Esophagus squamous epithelium (tissue), 5 donors: ENCODE data around the gene CAPZB. TPM values are rescaled to one million over a fixed set of nuclear protein-coding genes. Genes with fewer than 3 reads are reported as not detected.

ENCODE experiments used
- DNase-seq: peaks from one replicate; lab custom pipeline; 2025; lab: John Stamatoyannopoulos, UW
- H3K27ac ChIP-seq, 4 donors: fragments of 200-600 bp; sonication (generic); one replicate each; pipeline ENCODE4 v1.5.1; 2016 to 2019; ENCODE audit warnings: mild to moderate bottlenecking in 1 of 4
- H3K27me3 ChIP-seq, 4 donors: fragments of 200-600 bp; sonication (generic); 1 replicate in 3 of 4; 2 replicates in 1 of 4; pipeline versions ENCODE4 v1.5.1 to v1.6.0; 2017 to 2021; ENCODE audit warnings: antibody characterized with exemption in 1 of 4
- H3K36me3 ChIP-seq, 3 donors: fragments of 200-600 bp; sonication (generic); one replicate each; pipeline ENCODE4 v1.5.1; 2016 to 2019
- H3K4me1 ChIP-seq, 3 donors: fragments of 200-600 bp; sonication (generic); one replicate each; pipeline ENCODE4 v1.5.1; 2017 to 2019
- H3K4me3 ChIP-seq, 4 donors: fragments of 200-600 bp; sonication (generic); 1 replicate in 3 of 4; 2 replicates in 1 of 4; pipeline ENCODE4 v1.5.1; 2016 to 2019; ENCODE audit warnings: mild to moderate bottlenecking in 2 of 4, moderate library complexity in 1 of 4
- H3K9me3 ChIP-seq, 3 donors: fragments of 200-600 bp; sonication (generic); one replicate each; pipeline ENCODE4 v1.5.1; 2016 to 2019
- CTCF ChIP-seq, 6 experiments: fragments of 450-650 bp in 4 of 6; fragments of 200-600 bp in 2 of 6; sonication (generic) in 2 of 6; IDR thresholded peaks; one replicate each; pipeline ENCODE4 v1.5.1; 2016 to 2019; ENCODE audit warnings: antibody characterized with exemption in 6 of 6, mild to moderate bottlenecking in 4 of 6, moderate library complexity in 4 of 6
- POLR2A ChIP-seq, 4 donors: fragments of 450-650 bp; IDR thresholded peaks; one replicate each; pipeline ENCODE4 v1.6.1; 2017; ENCODE audit warnings: antibody characterized with exemption in 4 of 4, mild to moderate bottlenecking in 4 of 4, moderate library complexity in 3 of 4
- WGBS, 2 donors: methylation state at CpG; one replicate each; pipeline ENCODE4 v1.1.5; 2018; 5-methylcytosine and 5-hydroxymethylcytosine counted together
- intact Hi-C: fragments of 100-400 bp; cut with DNase I; formaldehyde crosslinking; loops from one replicate; pipeline ENCODE4 v1.15.0; 2022
- total RNA-seq, 4 donors: library from RNA; depleted of rRNA; stranded (reverse); fragments of >200 nt; gene quantifications; one replicate each; pipeline ENCODE4 v1.1.0, GENCODE V29; 2016
- donor health status: DM: yes; HTN: yes; CAD: no.

CAPZB gene
- total RNA-seq, 4 donors from 2014 or later: 89.4 to 146 (median 126) TPM

- DNase-seq: no peak
- Histone ChIP-seq H3K9me3 (no peaks in the 10 kb centered on the region), H3K27me3 (no peaks in the 10 kb centered on the region), H3K4me1 (peaks cover 70 to 100% (median 90%) of the 10 kb centered on the region in 3 donors), H3K36me3 (no peaks in the 10 kb centered on the region), H3K4me3 (peak overlapping the region in 1 of 4 donors; percentile 3), H3K27ac (peak overlapping the region; percentile 78 to 92 (median 90))
- WGBS, 2 donors: 26 to 36% methylated on average over 8 of the region's 8 CpGs
- TF ChIP-seq POLR2A (IDR thresholded peaks at IDR 0.05) (peak in 1 of 4 donors; percentile 21), CTCF (IDR thresholded peaks at IDR 0.05) (no peak)
- intact Hi-C loops: no loop called here
Measured at GRCh38 chr1:19436716-19437476, 48.4 kb downstream of the CAPZB start.

GRCh38 chr1:19435851-19436455, 49.4 kb downstream of the CAPZB start:
- Histone ChIP-seq H3K9me3 (no peaks in the 10 kb centered on the region), H3K4me1 (peaks cover 64 to 100% (median 86%) of the 10 kb centered on the region in 3 donors), H3K27me3 (no peaks in the 10 kb centered on the region), H3K36me3 (no peaks in the 10 kb centered on the region), H3K4me3 (no peak overlapping the region), H3K27ac (peak overlapping the region; percentile 78 to 92 (median 90))
- 36 to 42% methylated on average over 11 to 13 of the region's 13 CpGs for WGBS, 2 donors
- no peak for DNase-seq
- TF ChIP-seq POLR2A (IDR thresholded peaks at IDR 0.05) (no peak), CTCF (IDR thresholded peaks at IDR 0.05) (no peak)
- intact Hi-C loops: no loop called here

GRCh38 chr1:19435181-19435580, 50.2 kb downstream of the CAPZB start:
- no peaks in the 10 kb centered on the region for H3K9me3 ChIP-seq
- DNase-seq: no peak
- H3K4me3 ChIP-seq: no peak overlapping the region
- H3K4me1 ChIP-seq: peaks cover 71 to 100% (median 86%) of the 10 kb centered on the region in 3 donors
- no peaks in the 10 kb centered on the region for H3K27me3 ChIP-seq
- intact Hi-C loops: no loop called here
- H3K27ac ChIP-seq: peak overlapping the region; percentile 78 to 92 (median 90)
- H3K36me3 ChIP-seq: no peaks in the 10 kb centered on the region
- no peak for TF ChIP-seq CTCF (IDR thresholded peaks at IDR 0.05)
- no peak for TF ChIP-seq POLR2A (IDR thresholded peaks at IDR 0.05)
- WGBS, 2 donors: 18 to 30% methylated on average over 4 of the region's 4 CpGs

- no peaks in the 10 kb centered on the region for H3K27me3 ChIP-seq
- intact Hi-C loops: no loop called here
- no peak overlapping the region for H3K4me3 ChIP-seq
- peaks cover 70 to 100% (median 86%) of the 10 kb centered on the region in 3 donors for H3K4me1 ChIP-seq
- 40 to 53% methylated on average over 2 of the region's 2 CpGs for WGBS, 2 donors
- TF ChIP-seq POLR2A (IDR thresholded peaks at IDR 0.05) (no peak), CTCF (IDR thresholded peaks at IDR 0.05) (no peak)
- no peaks in the 10 kb centered on the region for H3K36me3 ChIP-seq
- peak overlapping the region; percentile 17 to 92 (median 90) for H3K27ac ChIP-seq
- no peaks in the 10 kb centered on the region for H3K9me3 ChIP-seq
- no peak for DNase-seq
Measured at GRCh38 chr1:19433719-19433998, 51.7 kb downstream of the CAPZB start.
